Neural crest cell (in vitro differentiated cells): ENCODE data around the gene SUN3. TPM values are rescaled to one million over a fixed set of nuclear protein-coding genes. Genes with fewer than 3 reads are reported as not detected.

Experiments
- DNase-seq: peaks from one replicate; pipeline ENCODE4 v3.0.0; 2021; ENCODE audit warnings: low read depth, mixed read lengths, low spot score
- H3K27ac Mint-ChIP-seq: one replicate; pipeline ENCODE4 v1.8.0; 2021; ENCODE audit warnings: mild to moderate bottlenecking, mixed read lengths; ENCODE audit not compliant: unreplicated experiment
- H3K27me3 Mint-ChIP-seq: 2 replicates; pipeline ENCODE4 v1.8.0; 2021; ENCODE audit warnings: low read depth, mild to moderate bottlenecking, mixed read lengths
- H3K36me3 Mint-ChIP-seq: 2 replicates; pipeline ENCODE4 v1.8.0; 2021; ENCODE audit warnings: low read depth, mild to moderate bottlenecking, mixed read lengths
- H3K4me1 Mint-ChIP-seq: 2 replicates; pipeline ENCODE4 v1.8.0; 2021; ENCODE audit warnings: mixed read lengths
- H3K4me3 Mint-ChIP-seq: one replicate; pipeline ENCODE4 v1.8.0; 2021; ENCODE audit warnings: mild to moderate bottlenecking, mixed read lengths
- H3K9me3 Mint-ChIP-seq: 2 replicates; pipeline ENCODE4 v1.8.0; 2021; ENCODE audit warnings: mixed read lengths
- total RNA-seq: library from RNA; stranded (reverse); gene quantifications from 2 replicates; pipeline ENCODE4 v1.2.1, GENCODE V29; 2021
- TF ChIP-seq, protein P1 (sequence below): fragments of 200-600 bp; sonication (generic); conservative IDR thresholded peaks from 2 replicates; pipeline ENCODE4 v1.5.0; 2021; ENCODE audit warnings: antibody characterized with exemption, mild to moderate bottlenecking

Gene SUN3
- total RNA-seq, 1 donor from 2014 or later, result not detected

GRCh38 chr7:47965456-47965855 is 63.5 kb downstream of the SUN3 start:
- Mint-ChIP-seq H3K4me3 (no peak overlapping the region), H3K27me3 (no peaks in the 10 kb centered on the region), H3K27ac (no peak overlapping the region), H3K9me3 (no peaks in the 10 kb centered on the region), H3K36me3 (peaks cover 52% of the 10 kb centered on the region), H3K4me1 (peaks cover 11% of the 10 kb centered on the region)
- no peak for DNase-seq
- TF ChIP-seq, protein P1, sequence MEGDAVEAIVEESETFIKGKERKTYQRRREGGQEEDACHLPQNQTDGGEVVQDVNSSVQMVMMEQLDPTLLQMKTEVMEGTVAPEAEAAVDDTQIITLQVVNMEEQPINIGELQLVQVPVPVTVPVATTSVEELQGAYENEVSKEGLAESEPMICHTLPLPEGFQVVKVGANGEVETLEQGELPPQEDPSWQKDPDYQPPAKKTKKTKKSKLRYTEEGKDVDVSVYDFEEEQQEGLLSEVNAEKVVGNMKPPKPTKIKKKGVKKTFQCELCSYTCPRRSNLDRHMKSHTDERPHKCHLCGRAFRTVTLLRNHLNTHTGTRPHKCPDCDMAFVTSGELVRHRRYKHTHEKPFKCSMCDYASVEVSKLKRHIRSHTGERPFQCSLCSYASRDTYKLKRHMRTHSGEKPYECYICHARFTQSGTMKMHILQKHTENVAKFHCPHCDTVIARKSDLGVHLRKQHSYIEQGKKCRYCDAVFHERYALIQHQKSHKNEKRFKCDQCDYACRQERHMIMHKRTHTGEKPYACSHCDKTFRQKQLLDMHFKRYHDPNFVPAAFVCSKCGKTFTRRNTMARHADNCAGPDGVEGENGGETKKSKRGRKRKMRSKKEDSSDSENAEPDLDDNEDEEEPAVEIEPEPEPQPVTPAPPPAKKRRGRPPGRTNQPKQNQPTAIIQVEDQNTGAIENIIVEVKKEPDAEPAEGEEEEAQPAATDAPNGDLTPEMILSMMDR, result no peak

DNA sequence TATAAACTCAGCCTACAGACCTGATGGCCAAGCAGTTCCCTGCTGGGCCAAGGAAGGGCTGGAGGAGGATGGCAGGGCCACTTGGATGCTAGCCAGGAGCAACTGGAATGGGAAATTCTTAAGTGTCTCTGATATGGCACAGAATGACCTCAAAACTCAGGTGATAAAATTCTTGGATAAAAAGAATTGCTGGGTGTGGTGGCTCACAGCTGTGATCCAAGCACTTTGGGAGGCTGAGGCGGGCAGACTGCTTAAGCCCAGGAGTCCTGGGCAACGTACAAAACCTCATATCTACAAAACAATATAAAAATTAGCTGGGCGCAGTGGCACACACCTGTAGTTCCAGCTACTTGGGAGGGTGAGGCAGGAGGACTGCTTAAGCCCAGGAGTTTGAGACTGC is 66.6 kb downstream of the SUN3 start:
- H3K4me1 Mint-ChIP-seq, result no peaks in the 10 kb centered on the region
- peaks cover 5% of the 10 kb centered on the region for H3K9me3 Mint-ChIP-seq
- TF ChIP-seq, protein P1, result no peak
- DNase-seq, result no peak
- no peak overlapping the region for H3K27ac Mint-ChIP-seq
- H3K4me3 Mint-ChIP-seq, result no peak overlapping the region
- H3K36me3 Mint-ChIP-seq, result peaks cover 50% of the 10 kb centered on the region
- no peaks in the 10 kb centered on the region for H3K27me3 Mint-ChIP-seq

DNA sequence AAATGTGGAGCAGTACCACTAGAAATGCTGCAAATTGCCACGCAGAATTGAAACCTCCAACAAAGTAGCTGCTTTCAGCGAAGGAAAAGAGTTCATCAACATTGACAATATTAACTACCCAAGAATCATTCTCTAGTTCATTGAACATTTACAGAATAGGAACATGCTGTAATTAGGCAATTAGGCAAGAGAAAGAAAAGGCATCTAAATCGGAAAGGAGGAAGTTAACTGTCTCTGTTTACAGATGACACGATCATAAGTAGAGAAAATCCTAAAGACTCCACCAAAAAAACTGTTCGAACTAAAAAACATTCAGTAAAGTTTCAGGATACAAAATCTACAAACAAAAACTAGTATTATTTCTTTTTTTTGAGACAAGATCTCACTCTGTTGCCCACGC is 71.8 kb downstream of the SUN3 start:
- no peaks in the 10 kb centered on the region for H3K4me1 Mint-ChIP-seq
- DNase-seq, result no peak
- H3K4me3 Mint-ChIP-seq, result no peak overlapping the region
- H3K9me3 Mint-ChIP-seq, result peaks cover 5% of the 10 kb centered on the region
- H3K36me3 Mint-ChIP-seq, result peaks cover 39% of the 10 kb centered on the region
- H3K27ac Mint-ChIP-seq, result no peak overlapping the region
- H3K27me3 Mint-ChIP-seq, result no peaks in the 10 kb centered on the region
- TF ChIP-seq, protein P1, result no peak

- Mint-ChIP-seq H3K4me3 (no peak overlapping the region), H3K36me3 (peaks cover 31% of the 10 kb centered on the region), H3K27me3 (no peaks in the 10 kb centered on the region), H3K9me3 (peaks cover 5% of the 10 kb centered on the region), H3K4me1 (no peaks in the 10 kb centered on the region), H3K27ac (no peak overlapping the region)
- TF ChIP-seq, protein P1, result no peak
- DNase-seq, result no peak
These were observed 72.7 kb downstream of the SUN3 start for GRCh38 chr7:47956220-47956619.

DNA sequence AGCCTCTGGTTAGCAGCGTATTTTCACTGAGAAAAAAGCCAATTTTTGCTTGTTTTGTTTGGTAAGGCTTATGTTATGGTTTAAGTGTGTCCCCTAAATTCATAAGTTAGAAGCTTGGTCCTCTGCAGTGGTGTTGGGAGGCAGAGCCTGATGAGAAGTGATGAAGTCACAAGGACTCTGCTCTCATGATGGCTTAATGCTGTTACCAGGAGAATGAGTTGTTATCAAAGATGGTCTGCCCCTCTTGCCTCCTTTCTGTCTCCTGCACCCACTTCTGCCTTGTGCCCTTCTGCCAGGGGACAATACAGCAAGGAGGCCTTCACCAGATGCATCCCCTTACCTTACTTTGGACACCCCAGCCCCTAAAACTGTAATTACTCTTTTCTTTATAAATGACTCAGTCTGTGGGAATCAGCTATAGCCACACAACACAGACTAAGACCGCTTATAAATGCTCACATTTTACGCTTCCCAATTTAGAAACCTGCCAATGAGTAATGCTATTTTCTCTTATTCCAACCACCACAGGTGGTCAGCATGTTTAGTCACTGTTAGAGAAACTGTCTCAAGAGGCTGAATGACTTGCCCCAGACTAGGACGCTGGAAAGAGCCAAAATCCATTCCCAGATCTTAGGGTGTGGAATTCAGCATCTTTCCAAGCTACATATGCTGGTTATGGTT is 74.5 kb downstream of the SUN3 start:
- peaks cover 5% of the 10 kb centered on the region for H3K4me1 Mint-ChIP-seq
- no peak for DNase-seq
- H3K36me3 Mint-ChIP-seq, result peaks cover 24% of the 10 kb centered on the region
- TF ChIP-seq, protein P1, result no peak
- H3K27me3 Mint-ChIP-seq, result no peaks in the 10 kb centered on the region
- peak overlapping the region; percentile 64 for H3K27ac Mint-ChIP-seq
- H3K9me3 Mint-ChIP-seq, result peaks cover 5% of the 10 kb centered on the region
- no peak overlapping the region for H3K4me3 Mint-ChIP-seq
